K562 (cell line): ENCODE measurements around the gene CCNY. TPM values are rescaled to one million over a fixed set of nuclear protein-coding genes. Genes with fewer than 3 reads are reported as not detected.

Source experiments
- ATAC-seq: fragments of 200-7000 bp; cut with Tn5 transposase; 3 replicates; pipeline ENCODE4 v1.9.1; 2020; ENCODE audit warnings: moderate library complexity
- BruUV-seq: library from RNA; stranded (reverse); fragments of 400-500 nt; replicated peaks from 2 replicates; lab custom pipeline; 2021; lab: Mats Ljungman, UMichigan
- CTCF ChIA-PET: fragments of 300-600 bp; formaldehyde crosslinking; extraction: SDS; loops from one replicate; lab custom pipeline; 2021; ENCODE audit warnings: low intra/inter-chr PET ratio; lab: Yijun Ruan, JAX
- POLR2A ChIA-PET: fragments of 300-600, 350-650 bp; sonication (Branson Sonifier 250); formaldehyde crosslinking; extraction: SDS; loops from one replicate; lab custom pipeline; 2021; ENCODE audit warnings: antibody characterized with exemption, inconsistent platforms; lab: Yijun Ruan, JAX
- DNase-seq, 4 experiments: peaks; one replicate each; pipeline versions ENCODE4 v3.0.0 to v3.0.0-alpha.2; 2011 to 2018; ENCODE audit warnings: low spot score in 3 of 4, mixed read lengths in 3 of 4; ENCODE audit errors: extremely low read depth in 1 of 4
- FAIRE-seq: peaks from 2 replicates; lab custom pipeline; 2011; peaks lifted over from hg19 to GRCh38; lab: Jason Lieb, UNC
- H2AFZ ChIP-seq: 2 replicates; pipeline ENCODE4 v1.6.0; 2011; ENCODE audit warnings: low read depth, low read length, control low read depth, inconsistent platforms
- H3K27ac ChIP-seq: fragments of 200-600 bp; 3 replicates; pipeline ENCODE4 v1.8.0; 2011; ENCODE audit warnings: low read depth, mild to moderate bottlenecking, control low read depth, inconsistent platforms, low read length, moderate library complexity, mixed read lengths; ENCODE audit errors: extremely low read depth
- H3K27me3 ChIP-seq, 2 experiments: fragments of 300-600 bp in 1 of 2; 2 replicates in 1 of 2; 3 replicates in 1 of 2; pipeline versions ENCODE4 v1.6.0 to v1.8.0; 2011; ENCODE audit warnings: inconsistent platforms in 2 of 2, low read length in 2 of 2, mild to moderate bottlenecking in 1 of 2, mixed read lengths in 1 of 2, moderate library complexity in 1 of 2; ENCODE audit not compliant: control insufficient read depth in 2 of 2, insufficient read depth in 2 of 2
- H3K36me3 ChIP-seq: fragments of 300-600 bp; 3 replicates; pipeline ENCODE4 v1.8.0; 2011; ENCODE audit warnings: mild to moderate bottlenecking, low read length, inconsistent platforms; ENCODE audit not compliant: control insufficient read depth, insufficient read depth
- H3K4me1 ChIP-seq, 2 experiments: fragments of 200-600 bp in 1 of 2; replicated peaks in 1 of 2; 2 replicates in 1 of 2; 3 replicates in 1 of 2; pipeline versions ENCODE4 v1.5.1 to v1.8.0; 2011; ENCODE audit warnings: inconsistent platforms in 2 of 2, low read length in 2 of 2, mild to moderate bottlenecking in 1 of 2, mixed read lengths in 1 of 2, moderate library complexity in 1 of 2; ENCODE audit not compliant: control insufficient read depth in 2 of 2, insufficient read depth in 2 of 2
- H3K4me2 ChIP-seq: 2 replicates; pipeline ENCODE4 v1.6.1; 2011; ENCODE audit warnings: low read length, control low read depth, inconsistent platforms, mixed read lengths; ENCODE audit not compliant: insufficient read depth
- H3K4me3 ChIP-seq: fragments of 200-600 bp; sonication (generic), shearing (Covaris generic); 2 replicates; pipeline ENCODE4 v1.5.1; 2016; ENCODE audit warnings: control low read depth, inconsistent platforms
- H3K79me2 ChIP-seq: fragments of 200-600 bp; 3 replicates; pipeline ENCODE4 v1.8.0; 2011; ENCODE audit warnings: low read length, inconsistent platforms; ENCODE audit not compliant: control insufficient read depth, insufficient read depth
- H3K9ac ChIP-seq, 2 experiments: 2 replicates each; pipeline versions ENCODE4 v1.6.0 to v1.6.1; 2011; ENCODE audit warnings: low read depth in 2 of 2, low read length in 2 of 2, control low read depth in 1 of 2, inconsistent platforms in 1 of 2, mild to moderate bottlenecking in 1 of 2, mixed read lengths in 1 of 2; ENCODE audit not compliant: insufficient read depth in 1 of 2
- H3K9me1 ChIP-seq: one replicate; pipeline ENCODE4 v1.6.0; 2011; ENCODE audit warnings: inconsistent platforms, mild to moderate bottlenecking, low read length, moderate library complexity; ENCODE audit not compliant: control insufficient read depth, insufficient read depth
- H3K9me3 ChIP-seq: replicated peaks from 2 replicates; pipeline ENCODE4 v1.5.1; 2011; ENCODE audit warnings: low read depth, low read length, inconsistent platforms; ENCODE audit not compliant: control insufficient read depth, insufficient read depth
- H4K20me1 ChIP-seq: replicated peaks from 2 replicates; pipeline ENCODE4 v1.6.1; 2011; ENCODE audit warnings: low read length, inconsistent platforms, mixed read lengths; ENCODE audit not compliant: control insufficient read depth, insufficient read depth
- CREB3 ChIP-seq: fragments of 450-650 bp; conservative IDR thresholded peaks from 2 replicates; pipeline ENCODE4 v1.6.1; 2016; ENCODE audit warnings: missing genetic modification characterization, low read depth, mild to moderate bottlenecking, missing compliant biosample characterization, moderate library complexity
- ESRRA ChIP-seq: fragments of 450-650 bp; IDR thresholded peaks from 2 replicates; pipeline ENCODE4 v1.6.1; 2014; ENCODE audit warnings: low read depth, mild to moderate bottlenecking, moderate library complexity, borderline replicate concordance
- GTF2B ChIP-seq: IDR thresholded peaks from 2 replicates; pipeline ENCODE4 v1.6.1; 2011; ENCODE audit not compliant: insufficient read length; ENCODE audit errors: extremely low read depth
- GTF2E2 ChIP-seq: fragments of 200-800 bp; sonication (Bioruptor generic); IDR thresholded peaks from 2 replicates; pipeline ENCODE4 v1.6.1; 2016; ENCODE audit warnings: missing genetic modification characterization, missing compliant biosample characterization
- HDAC8 ChIP-seq: fragments of 450-650 bp; IDR thresholded peaks from 2 replicates; pipeline ENCODE4 v1.6.1; 2016; ENCODE audit warnings: mild to moderate bottlenecking, missing genetic modification characterization, moderate library complexity, missing compliant biosample characterization
- LARP7 ChIP-seq: fragments of 450-650 bp; IDR thresholded peaks from 2 replicates; pipeline ENCODE4 v1.6.1; 2016
- NR0B1 ChIP-seq: fragments of 450-650 bp; IDR thresholded peaks from one replicate; pipeline ENCODE4 v1.6.1; 2018; ENCODE audit warnings: mild to moderate bottlenecking, moderate library complexity; ENCODE audit not compliant: partially characterized antibody
- RBM17 ChIP-seq: fragments of 200-400 bp; formaldehyde crosslinking; IDR thresholded peaks from 2 replicates; pipeline ENCODE4 v1.6.1; 2017; ENCODE audit warnings: low read depth, mild to moderate bottlenecking, low read length, borderline replicate concordance
- SOX6 ChIP-seq: fragments of 450-650 bp; IDR thresholded peaks from 2 replicates; pipeline ENCODE4 v1.6.1; 2014; ENCODE audit warnings: mild to moderate bottlenecking
- SRSF9 ChIP-seq: fragments of 200-400 bp; formaldehyde crosslinking; IDR thresholded peaks from 2 replicates; pipeline ENCODE4 v1.6.1; 2017; ENCODE audit warnings: low read depth, low read length, borderline replicate concordance
- TEAD1 ChIP-seq, 2 experiments: fragments of 450-650 bp in 1 of 2; sonication (generic) in 1 of 2; formaldehyde crosslinking; IDR thresholded peaks; 2 replicates each; pipeline versions ENCODE4 v1.4.0 to v1.8.0; 2020 to 2022; ENCODE audit warnings: mild to moderate bottlenecking in 2 of 2, missing genetic modification reagents in 1 of 2
- TFAP4 ChIP-seq: sonication (generic); formaldehyde crosslinking; IDR thresholded peaks from 2 replicates; pipeline ENCODE4 v1.8.0; 2022; ENCODE audit warnings: missing genetic modification reagents, mild to moderate bottlenecking, moderate library complexity, borderline replicate concordance
- YBX1 ChIP-seq: fragments of 450-650 bp; IDR thresholded peaks from 2 replicates; pipeline ENCODE4 v1.7.1; 2016; ENCODE audit warnings: mild to moderate bottlenecking
- ZBTB8A ChIP-seq: fragments of 450-650 bp; IDR thresholded peaks from 2 replicates; pipeline ENCODE4 v1.6.1; 2018; ENCODE audit warnings: mild to moderate bottlenecking, moderate library complexity; ENCODE audit not compliant: partially characterized antibody
- ZNF165 ChIP-seq: fragments of 250-450 bp; sonication (Bioruptor Pico); IDR thresholded peaks from 2 replicates; pipeline ENCODE4 v1.4.0; 2020; ENCODE audit warnings: borderline replicate concordance
- WGBS: fragments of 100-300 bp; shearing (Covaris generic); methylation state at CpG from one replicate; pipeline ENCODE4 v1.1.6; 2016; ENCODE audit warnings: low coverage, mixed read lengths; ENCODE audit not compliant: insufficient coverage; ENCODE audit errors: missing lambda C conversion rate; 5-methylcytosine and 5-hydroxymethylcytosine counted together
- in situ Hi-C: fragments of 300-500 bp; cut with MboI; formaldehyde crosslinking; loops from 4 replicates; pipeline ENCODE4 v1.15.0; 2018; ENCODE audit warnings: inconsistent platforms, mixed read lengths
- intact Hi-C: fragments of 100-400 bp; cut with micrococcal nuclease; formaldehyde crosslinking; loops from 2 replicates; pipeline ENCODE4 v1.14.2; 2022
- polyA plus RNA-seq, 8 experiments: library from polyadenylated mRNA; depleted of rRNA in 4 of 8; stranded (reverse) in 5 of 8; unstranded in 3 of 8; fragments of >200 nt; fragmentation: Nextera tagmentation in 2 of 8; fragmentation: Illumina TruSeq in 1 of 8; extraction: Ambion mirVana in 2 of 8; extraction: Trizol in 1 of 8; gene quantifications; 2 replicates each; pipeline versions ENCODE4 v1.2.1 to v1.2.3, GENCODE V29; 2011 to 2014; ENCODE audit warnings: inconsistent platforms in 1 of 8, missing spikeins in 1 of 8
- total RNA-seq, 7 experiments: library from RNA; depleted of rRNA in 6 of 7; stranded (reverse); fragments of >200 nt in 6 of 7; fragmentation: Illumina TruSeq in 2 of 7; extraction: Trizol in 2 of 7; gene quantifications; 2 replicates each; pipeline versions ENCODE4 v1.2.1 to v1.2.3, GENCODE V29; 2011 to 2021; ENCODE audit warnings: low replicate concordance in 1 of 7

The CCNY gene
- total and polyA plus RNA-seq, 9 of the 15 experiments (the other 6 are each of a cell fraction or from before 2014, with no cell fraction given) = 8.4 to 109 (median 38.6) TPM

- DNase-seq (no peak), FAIRE-seq (no peak), ATAC-seq (no peak)
- H3K4me1 ChIP-seq = no peaks in the 10 kb centered on the region
- H3K4me2 ChIP-seq = no peak overlapping the region
- H3K27ac ChIP-seq = no peak overlapping the region
- no peaks in the 10 kb centered on the region for H3K36me3 ChIP-seq
- no TSS peak for BruUV-seq
- ChIA-PET POLR2A (interaction anchor here (1.4 kb wide), 1 partner anchor 16 kb away, joined by 4 read pairs; no protein-coding TSS in a partner anchor), CTCF (no interaction called here)
- intact Hi-C loops (no loop called here), in situ Hi-C loops (no loop called here)
- 6% methylated on average over 12 of the region's 12 CpGs for whole genome bisulfite sequencing
- TF ChIP-seq HDAC8 (tag) (no peak), SOX6 (no peak), LARP7 (no peak), ZNF165 (no peak), ZBTB8A (no peak), YBX1 (no peak), CREB3 (tag) (no peak), TFAP4 (no peak), ESRRA (no peak), GTF2E2 (no peak), TEAD1 (CRISPR knock-in tag; IDR thresholded peaks at IDR 0.05) (no peak), GTF2B (no peak), NR0B1 (no peak), SRSF9 (no peak), RBM17 (no peak)
- H2AFZ ChIP-seq = no peak overlapping the region
- no peak overlapping the region for H3K9ac ChIP-seq
- H3K27me3 ChIP-seq = peaks cover 24 to 28% of the 10 kb centered on the region in 2 experiments
- H4K20me1 ChIP-seq = 0 out of 2 replicates have a peak, but pooled peaks cover 2% of the 10 kb centered on the region
- H3K9me3 ChIP-seq = no peaks in the 10 kb centered on the region
- H3K4me3 ChIP-seq = no peak overlapping the region
- H3K9me1 ChIP-seq = no peaks in the 10 kb centered on the region
- H3K79me2 ChIP-seq = no peaks in the 10 kb centered on the region
These were observed 243.6 kb downstream of the CCNY start for GRCh38 chr10:35579726-35580422.
